Measurements from ENCODE around the gene COL5A1.

COL5A1 gene

DNA sequence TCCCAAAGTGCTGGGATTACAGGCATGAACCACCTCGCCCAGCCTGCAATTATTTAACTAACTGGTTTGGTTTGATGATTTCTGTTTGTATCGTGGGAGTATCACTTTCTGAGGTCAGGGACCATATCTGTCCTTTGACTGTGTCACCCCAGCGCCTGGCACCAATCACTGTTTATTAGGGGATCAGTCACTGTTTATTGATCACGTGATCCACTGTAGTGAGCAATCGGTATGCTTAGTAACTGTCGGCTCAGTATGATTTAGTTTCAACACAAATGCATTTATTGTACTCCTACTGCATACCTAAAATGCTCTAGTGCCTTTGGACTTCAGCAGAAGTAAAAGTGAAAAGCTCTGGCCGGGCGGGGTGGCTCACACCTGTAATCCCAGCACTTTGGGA is 54.8 kb downstream of the COL5A1 start:
- TF ChIP-seq EGR1 (IDR thresholded peaks at IDR 0.05) (no peak), CEBPB (IDR thresholded peaks at IDR 0.05) (no peak), TEAD4 (IDR thresholded peaks at IDR 0.05) (no peak), CREB1 (IDR thresholded peaks at IDR 0.05; ENCODE audit: low read depth) (no peak), REST (IDR thresholded peaks at IDR 0.05; ENCODE audit: low read depth) (no peak), ZBTB7A (IDR thresholded peaks at IDR 0.05; ENCODE audit: low read depth) (no peak), RAD21 (IDR thresholded peaks at IDR 0.05; ENCODE audit: low read depth) (no peak), TCF12 (IDR thresholded peaks at IDR 0.05; ENCODE audit: low read depth) (no peak), EP300 (IDR thresholded peaks at IDR 0.05; ENCODE audit: borderline replicate concordance) (no peak)
- TF ChIP-seq, protein P1, sequence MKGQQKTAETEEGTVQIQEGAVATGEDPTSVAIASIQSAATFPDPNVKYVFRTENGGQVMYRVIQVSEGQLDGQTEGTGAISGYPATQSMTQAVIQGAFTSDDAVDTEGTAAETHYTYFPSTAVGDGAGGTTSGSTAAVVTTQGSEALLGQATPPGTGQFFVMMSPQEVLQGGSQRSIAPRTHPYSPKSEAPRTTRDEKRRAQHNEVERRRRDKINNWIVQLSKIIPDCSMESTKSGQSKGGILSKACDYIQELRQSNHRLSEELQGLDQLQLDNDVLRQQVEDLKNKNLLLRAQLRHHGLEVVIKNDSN (IDR thresholded peaks at IDR 0.05) = no peak

DNA sequence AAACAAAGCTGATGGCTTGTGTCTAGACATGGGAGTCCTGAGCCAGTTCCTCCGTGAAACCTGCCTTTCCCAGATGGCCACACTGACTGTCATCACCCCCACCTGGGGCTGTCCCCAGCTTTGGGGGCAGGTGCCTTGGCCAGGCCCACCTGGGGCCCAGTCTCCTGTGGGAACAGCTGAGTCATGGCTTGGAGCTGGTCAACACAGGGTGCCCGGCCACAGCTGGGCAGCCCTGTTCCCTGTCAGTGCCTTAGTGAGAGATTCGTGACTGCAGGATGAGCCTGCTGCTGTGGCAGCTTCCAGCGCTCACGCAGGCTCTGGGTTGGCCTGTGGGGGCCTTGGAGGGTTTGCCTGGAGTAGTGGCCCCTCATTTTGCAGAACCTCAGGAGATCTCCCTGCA is 56.5 kb downstream of the COL5A1 start:
- TF ChIP-seq TEAD4 (IDR thresholded peaks at IDR 0.05) (no peak), REST (IDR thresholded peaks at IDR 0.05; ENCODE audit: low read depth) (no peak), YY1 (IDR thresholded peaks at IDR 0.05; ENCODE audit: low read depth) (no peak), CREB1 (IDR thresholded peaks at IDR 0.05; ENCODE audit: low read depth) (no peak), TAF1 (IDR thresholded peaks at IDR 0.05; ENCODE audit: low read depth) (no peak), NFIC (IDR thresholded peaks at IDR 0.05) (no peak), RAD21 (IDR thresholded peaks at IDR 0.05; ENCODE audit: low read depth) (no peak), ZBTB7A (IDR thresholded peaks at IDR 0.05; ENCODE audit: low read depth) (no peak), TCF12 (IDR thresholded peaks at IDR 0.05; ENCODE audit: low read depth) (no peak), CEBPB (IDR thresholded peaks at IDR 0.05) (no peak), EP300 (IDR thresholded peaks at IDR 0.05; ENCODE audit: borderline replicate concordance) (no peak), FOXM1 (IDR thresholded peaks at IDR 0.05; ENCODE audit: borderline replicate concordance, low read depth) (no peak)
- TF ChIP-seq, protein P1 (IDR thresholded peaks at IDR 0.05) = no peak
- TF ChIP-seq, protein P2, sequence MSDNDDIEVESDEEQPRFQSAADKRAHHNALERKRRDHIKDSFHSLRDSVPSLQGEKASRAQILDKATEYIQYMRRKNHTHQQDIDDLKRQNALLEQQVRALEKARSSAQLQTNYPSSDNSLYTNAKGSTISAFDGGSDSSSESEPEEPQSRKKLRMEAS (IDR thresholded peaks at IDR 0.05) = no peak

DNA sequence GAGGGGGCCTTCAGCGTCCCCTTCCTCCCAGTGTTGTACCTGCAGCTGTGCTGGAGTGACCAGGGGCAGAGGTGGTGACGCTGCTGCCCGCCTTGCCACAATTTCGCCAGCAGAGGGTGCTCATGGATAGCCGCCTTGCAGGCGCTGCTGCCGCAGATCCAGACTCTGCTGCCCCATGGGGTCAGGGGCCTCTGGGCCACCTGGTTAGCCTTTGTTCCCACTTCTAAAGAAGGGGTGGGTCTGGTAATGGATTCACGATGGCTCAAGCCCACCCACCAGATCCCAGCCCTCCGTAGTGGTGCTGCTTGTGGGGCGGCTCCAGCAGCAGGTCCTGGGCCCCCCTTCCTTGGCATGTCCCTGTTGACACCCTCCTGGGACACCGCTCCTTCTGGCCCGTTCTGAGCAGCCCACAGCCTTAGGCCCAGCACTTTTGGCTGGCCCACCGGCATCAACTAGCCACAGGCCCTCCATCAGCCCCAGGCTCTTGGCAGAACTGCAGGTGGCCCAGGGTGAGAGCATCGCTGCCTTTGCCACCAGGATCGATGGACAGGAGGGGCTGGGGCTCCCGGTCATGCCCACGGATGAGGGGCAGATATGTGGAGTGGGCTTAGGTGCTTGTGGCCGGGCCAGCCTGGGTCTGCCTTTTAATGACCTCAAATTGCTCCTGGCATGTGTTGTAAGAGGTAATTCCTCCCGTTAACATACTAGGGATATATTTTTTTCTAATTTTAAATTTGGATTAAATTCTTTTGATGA is 57.2 kb downstream of the COL5A1 start:
- TF ChIP-seq RAD21 (IDR thresholded peaks at IDR 0.05; ENCODE audit: low read depth) (peak; percentile 88), EGR1 (IDR thresholded peaks at IDR 0.05) (no peak)

GRCh38 chr9:134699343-134699740 is 57.7 kb downstream of the COL5A1 start:
- TF ChIP-seq EP300 (IDR thresholded peaks at IDR 0.05; ENCODE audit: borderline replicate concordance) = no peak
- TF ChIP-seq, protein P2 (IDR thresholded peaks at IDR 0.05) = no peak
- TF ChIP-seq TEAD4 (IDR thresholded peaks at IDR 0.05) = no peak
- TF ChIP-seq EGR1 (IDR thresholded peaks at IDR 0.05) = no peak
- TF ChIP-seq RAD21 (IDR thresholded peaks at IDR 0.05; ENCODE audit: low read depth) = no peak
- TF ChIP-seq REST (IDR thresholded peaks at IDR 0.05; ENCODE audit: low read depth) = no peak
- TF ChIP-seq TCF12 (IDR thresholded peaks at IDR 0.05; ENCODE audit: low read depth) = no peak
- TF ChIP-seq ZBTB7A (IDR thresholded peaks at IDR 0.05; ENCODE audit: low read depth) = no peak
- TF ChIP-seq CREB1 (IDR thresholded peaks at IDR 0.05; ENCODE audit: low read depth) = no peak
- TF ChIP-seq, protein P1 (IDR thresholded peaks at IDR 0.05) = no peak
- TF ChIP-seq TAF1 (IDR thresholded peaks at IDR 0.05; ENCODE audit: low read depth) = no peak
- TF ChIP-seq CEBPB (IDR thresholded peaks at IDR 0.05) = no peak
- no peak for TF ChIP-seq FOXM1 (IDR thresholded peaks at IDR 0.05; ENCODE audit: borderline replicate concordance, low read depth)
- TF ChIP-seq NFIC (IDR thresholded peaks at IDR 0.05) = no peak
- TF ChIP-seq YY1 (IDR thresholded peaks at IDR 0.05; ENCODE audit: low read depth) = no peak

Measured in Ishikawa (cell line).